Liver (tissue), 9 donors: ENCODE measurements around the gene USP6NL. TPM values are rescaled to one million over a fixed set of nuclear protein-coding genes. Genes with fewer than 3 reads are reported as not detected.
A peak's percentile ranks its signal among the peaks of the same experiment; 100 is the strongest.

Experiments
- DNase-seq: peaks from one replicate; pipeline ENCODE4 v3.0.0-alpha.2; 2017; ENCODE audit warnings: low spot score
- H3K27ac ChIP-seq, 2 donors: one replicate each; pipeline ENCODE4 v1.7.0; 2013; ENCODE audit warnings: inconsistent platforms in 2 of 2, low read length in 2 of 2, control low read depth in 1 of 2, low read depth in 1 of 2, mild to moderate bottlenecking in 1 of 2
- H3K27me3 ChIP-seq, 4 donors: one replicate each; pipeline versions ENCODE4 v1.6.1 to v1.7.0; 2013; ENCODE audit warnings: low read length in 3 of 4, inconsistent platforms in 1 of 4, mild to moderate bottlenecking in 1 of 4, moderate library complexity in 1 of 4; ENCODE audit not compliant: control insufficient read depth in 4 of 4, insufficient read depth in 4 of 4
- H3K36me3 ChIP-seq, 4 donors: one replicate each; pipeline versions ENCODE4 v1.6.1 to v1.7.0; 2013; ENCODE audit warnings: low read length in 3 of 4, mild to moderate bottlenecking in 3 of 4, low read depth in 1 of 4, moderate library complexity in 1 of 4; ENCODE audit not compliant: control insufficient read depth in 4 of 4, insufficient read depth in 3 of 4
- H3K4me1 ChIP-seq, 4 donors: one replicate each; pipeline versions ENCODE4 v1.6.1 to v1.7.0; 2013; ENCODE audit warnings: low read length in 3 of 4, mild to moderate bottlenecking in 3 of 4, moderate library complexity in 1 of 4; ENCODE audit not compliant: control insufficient read depth in 4 of 4, insufficient read depth in 4 of 4
- H3K4me3 ChIP-seq, 3 donors: one replicate each; pipeline versions ENCODE4 v1.6.1 to v1.7.0; 2013; ENCODE audit warnings: low read length in 3 of 3, control low read depth in 1 of 3, low read depth in 1 of 3, mild to moderate bottlenecking in 1 of 3
- H3K9ac ChIP-seq, 2 donors: one replicate each; pipeline ENCODE4 v1.7.0; 2013; ENCODE audit warnings: low read length in 2 of 2, mild to moderate bottlenecking in 2 of 2, moderate library complexity in 2 of 2, control low read depth in 1 of 2, low read depth in 1 of 2
- H3K9me3 ChIP-seq, 4 donors: one replicate each; pipeline versions ENCODE4 v1.6.1 to v1.7.0; 2013; ENCODE audit warnings: low read length in 3 of 4; ENCODE audit not compliant: control insufficient read depth in 4 of 4
- EGR1 ChIP-seq, 2 donors: IDR thresholded peaks; 2 replicates each; pipeline ENCODE4 v1.6.1; 2016 to 2018; ENCODE audit warnings: antibody characterized with exemption in 2 of 2, low read depth in 2 of 2
- FOXA1 ChIP-seq: IDR thresholded peaks from 2 replicates; pipeline ENCODE4 v1.6.1; 2016; ENCODE audit warnings: antibody characterized with exemption
- FOXA2 ChIP-seq: IDR thresholded peaks from 2 replicates; pipeline ENCODE4 v1.6.1; 2016; ENCODE audit warnings: antibody characterized with exemption
- GABPA ChIP-seq, 2 donors: IDR thresholded peaks in 1 of 2; conservative IDR thresholded peaks in 1 of 2; 2 replicates each; pipeline ENCODE4 v1.6.1; 2016; ENCODE audit warnings: antibody characterized with exemption in 2 of 2, mild to moderate bottlenecking in 1 of 2, moderate library complexity in 1 of 2
- HNF4A ChIP-seq, 2 donors: conservative IDR thresholded peaks; 2 replicates each; pipeline ENCODE4 v1.6.1; 2016; ENCODE audit warnings: antibody characterized with exemption in 2 of 2, mild to moderate bottlenecking in 2 of 2
- HNF4G ChIP-seq: IDR thresholded peaks from 2 replicates; pipeline ENCODE4 v1.6.1; 2016; ENCODE audit warnings: antibody characterized with exemption
- JUND ChIP-seq, 2 donors: IDR thresholded peaks; 2 replicates each; pipeline ENCODE4 v1.6.1; 2016; ENCODE audit warnings: antibody characterized with exemption in 2 of 2
- NR2F2 ChIP-seq: IDR thresholded peaks from 2 replicates; pipeline ENCODE4 v1.6.1; 2016; ENCODE audit warnings: antibody characterized with exemption
- RAD21 ChIP-seq, 2 donors: IDR thresholded peaks; 2 replicates each; pipeline ENCODE4 v1.6.1; 2016; ENCODE audit warnings: antibody characterized with exemption in 2 of 2, mild to moderate bottlenecking in 2 of 2
- RXRA ChIP-seq, 2 donors: IDR thresholded peaks; 2 replicates each; pipeline ENCODE4 v1.6.1; 2017 to 2018; ENCODE audit warnings: antibody characterized with exemption in 2 of 2, mild to moderate bottlenecking in 1 of 2
- TAF1 ChIP-seq: conservative IDR thresholded peaks from 2 replicates; pipeline ENCODE4 v1.6.1; 2016; ENCODE audit warnings: antibody characterized with exemption, mild to moderate bottlenecking
- YY1 ChIP-seq: IDR thresholded peaks from 2 replicates; pipeline ENCODE4 v1.6.1; 2016; ENCODE audit warnings: antibody characterized with exemption, mild to moderate bottlenecking
- WGBS: extraction: QIAGEN DNeasy Blood & Tissue Kit; methylation state at CpG from one replicate; pipeline ENCODE4 v1.1.7; 2013; 5-methylcytosine and 5-hydroxymethylcytosine counted together
- polyA plus RNA-seq, 2 donors: library from polyadenylated mRNA; stranded (reverse) in 1 of 2; unstranded in 1 of 2; fragments of 200-250 nt in 1 of 2; fragments of >200 nt in 1 of 2; fragmentation: Nextera tagmentation in 1 of 2; extraction: Ambion mirVana in 1 of 2; gene quantifications; one replicate each; pipeline versions ENCODE4 v1.2.1 to v1.2.3, GENCODE V29; 2013 to 2015
- total RNA-seq, 2 donors: library from RNA; depleted of rRNA; stranded (reverse); fragments of >200 nt; gene quantifications; one replicate each; pipeline ENCODE4 v1.2.3, GENCODE V29; 2014
- TF ChIP-seq, protein P1 (sequence below): IDR thresholded peaks from 2 replicates; pipeline ENCODE4 v1.6.1; 2016; ENCODE audit warnings: antibody characterized with exemption, mild to moderate bottlenecking
- TF ChIP-seq, protein P2 (sequence below): IDR thresholded peaks from 2 replicates; pipeline ENCODE4 v1.6.1; 2016; ENCODE audit warnings: antibody characterized with exemption
- TF ChIP-seq, protein P3 (sequence below): fragments of 150-350 bp; IDR thresholded peaks from 2 replicates; pipeline ENCODE4 v1.5.1; 2017; ENCODE audit warnings: improper control_type of control experiment, low read depth, low read length; ENCODE audit not compliant: missing input control
- TF ChIP-seq, protein P4 (sequence below): IDR thresholded peaks from 2 replicates; pipeline ENCODE4 v1.6.1; 2016; ENCODE audit warnings: antibody characterized with exemption
- TF ChIP-seq, protein P5 (sequence below): IDR thresholded peaks from 2 replicates; pipeline ENCODE4 v1.6.1; 2016; ENCODE audit warnings: antibody characterized with exemption
- donor health status: healthy.
- donor health status: healthy.
- donor health status: healthy.
- donor health status: healthy.
- donor health status: healthy.

Gene USP6NL
- total and polyA plus RNA-seq, 4 donors = 3.8 to 15.0 (median 10.2) TPM

DNA sequence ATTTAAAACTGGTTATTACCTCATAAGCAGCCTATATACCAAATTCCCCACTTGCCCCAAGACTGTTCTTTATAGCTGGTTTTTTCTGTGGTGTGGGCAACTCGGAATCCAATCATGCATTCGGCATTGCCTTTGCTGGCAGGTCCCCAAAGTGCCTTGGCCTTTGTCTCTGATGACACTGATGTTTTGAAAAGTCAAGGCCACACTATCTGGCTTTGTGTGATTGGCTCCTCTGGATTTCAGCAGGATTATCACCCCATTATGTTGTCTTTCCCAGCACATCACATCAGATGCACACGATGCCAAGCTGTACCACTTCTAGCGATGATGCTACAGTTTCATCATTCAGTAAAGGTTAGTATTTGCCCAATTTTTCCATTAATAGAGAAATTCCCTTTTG is 97.7 kb downstream of the USP6NL start (continued):
- TF ChIP-seq FOXA2 (no peak), GABPA (IDR thresholded peaks at IDR 0.05 in 1 of 2, conservative IDR thresholded peaks at IDR 0.05 in 1 of 2) (no peak), RXRA (IDR thresholded peaks at IDR 0.05) (peak; percentile 20 to 52)

DNA sequence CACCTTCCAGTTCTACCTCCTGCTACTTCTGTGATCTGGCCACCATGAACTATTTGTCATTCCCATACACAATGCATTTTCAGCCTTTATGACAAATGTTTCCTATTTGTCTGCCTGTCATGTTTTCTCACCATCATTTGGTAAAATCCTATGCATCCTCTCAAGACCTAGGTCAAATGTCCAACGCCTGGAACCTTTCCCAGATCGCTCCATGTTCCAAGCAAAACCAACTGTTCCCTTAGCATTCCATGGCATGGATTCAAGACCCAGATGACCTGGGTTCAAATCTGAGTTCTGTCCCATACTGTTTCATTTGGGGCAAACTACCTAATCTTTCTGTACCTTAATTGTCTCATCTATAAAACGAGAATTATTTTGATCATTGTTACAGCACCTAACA is 98.9 kb downstream of the USP6NL start:
- Histone ChIP-seq H3K9ac (no peak overlapping the region), H3K9me3 (no peaks in the 10 kb centered on the region), H3K4me3 (no peak overlapping the region), H3K27ac (no peak overlapping the region), H3K36me3 (peaks cover 0 to 7% (median 5%) of the 10 kb centered on the region in 4 donors), H3K27me3 (no peaks in the 10 kb centered on the region), H3K4me1 (peaks cover 2 to 25% (median 15%) of the 10 kb centered on the region in 4 donors)
- DNase-seq = no peak
- TF ChIP-seq FOXA2 (no peak), TAF1 (no peak), HNF4A (conservative IDR thresholded peaks at IDR 0.05) (no peak), EGR1 (IDR thresholded peaks at IDR 0.05; ENCODE audit: low read depth in 2 of 2) (no peak), RXRA (IDR thresholded peaks at IDR 0.05) (no peak), NR2F2 (no peak)
- TF ChIP-seq, protein P1, sequence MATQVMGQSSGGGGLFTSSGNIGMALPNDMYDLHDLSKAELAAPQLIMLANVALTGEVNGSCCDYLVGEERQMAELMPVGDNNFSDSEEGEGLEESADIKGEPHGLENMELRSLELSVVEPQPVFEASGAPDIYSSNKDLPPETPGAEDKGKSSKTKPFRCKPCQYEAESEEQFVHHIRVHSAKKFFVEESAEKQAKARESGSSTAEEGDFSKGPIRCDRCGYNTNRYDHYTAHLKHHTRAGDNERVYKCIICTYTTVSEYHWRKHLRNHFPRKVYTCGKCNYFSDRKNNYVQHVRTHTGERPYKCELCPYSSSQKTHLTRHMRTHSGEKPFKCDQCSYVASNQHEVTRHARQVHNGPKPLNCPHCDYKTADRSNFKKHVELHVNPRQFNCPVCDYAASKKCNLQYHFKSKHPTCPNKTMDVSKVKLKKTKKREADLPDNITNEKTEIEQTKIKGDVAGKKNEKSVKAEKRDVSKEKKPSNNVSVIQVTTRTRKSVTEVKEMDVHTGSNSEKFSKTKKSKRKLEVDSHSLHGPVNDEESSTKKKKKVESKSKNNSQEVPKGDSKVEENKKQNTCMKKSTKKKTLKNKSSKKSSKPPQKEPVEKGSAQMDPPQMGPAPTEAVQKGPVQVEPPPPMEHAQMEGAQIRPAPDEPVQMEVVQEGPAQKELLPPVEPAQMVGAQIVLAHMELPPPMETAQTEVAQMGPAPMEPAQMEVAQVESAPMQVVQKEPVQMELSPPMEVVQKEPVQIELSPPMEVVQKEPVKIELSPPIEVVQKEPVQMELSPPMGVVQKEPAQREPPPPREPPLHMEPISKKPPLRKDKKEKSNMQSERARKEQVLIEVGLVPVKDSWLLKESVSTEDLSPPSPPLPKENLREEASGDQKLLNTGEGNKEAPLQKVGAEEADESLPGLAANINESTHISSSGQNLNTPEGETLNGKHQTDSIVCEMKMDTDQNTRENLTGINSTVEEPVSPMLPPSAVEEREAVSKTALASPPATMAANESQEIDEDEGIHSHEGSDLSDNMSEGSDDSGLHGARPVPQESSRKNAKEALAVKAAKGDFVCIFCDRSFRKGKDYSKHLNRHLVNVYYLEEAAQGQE = no peak
- TF ChIP-seq, protein P2, sequence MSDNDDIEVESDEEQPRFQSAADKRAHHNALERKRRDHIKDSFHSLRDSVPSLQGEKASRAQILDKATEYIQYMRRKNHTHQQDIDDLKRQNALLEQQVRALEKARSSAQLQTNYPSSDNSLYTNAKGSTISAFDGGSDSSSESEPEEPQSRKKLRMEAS = no peak
- WGBS = 63% methylated on average over 3 of the region's 3 CpGs

DNA sequence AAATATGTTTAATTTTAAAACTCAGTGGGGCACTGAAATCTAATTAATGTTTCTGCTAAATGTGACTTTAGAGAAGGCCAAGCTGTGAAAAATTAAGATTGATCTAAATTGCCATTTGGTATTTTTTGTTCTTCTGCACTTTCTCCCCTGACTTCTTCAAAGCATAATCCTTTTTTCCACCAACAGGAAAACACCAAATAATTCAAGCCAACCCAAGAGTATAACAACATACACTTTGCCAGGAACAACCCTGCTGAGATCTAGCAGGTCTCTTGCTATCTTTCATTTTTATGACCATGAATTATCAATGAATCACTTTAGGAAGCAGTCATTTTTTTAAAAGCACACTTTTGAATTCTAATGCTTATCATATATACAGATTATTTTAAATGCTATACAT is 100.1 kb downstream of the USP6NL start:
- Histone ChIP-seq H3K9ac (no peak overlapping the region), H3K36me3 (peaks cover 0 to 7% (median 5%) of the 10 kb centered on the region in 4 donors), H3K27me3 (no peaks in the 10 kb centered on the region), H3K9me3 (no peaks in the 10 kb centered on the region), H3K27ac (no peak overlapping the region), H3K4me1 (peaks cover 2 to 16% (median 7%) of the 10 kb centered on the region in 4 donors), H3K4me3 (no peak overlapping the region)
- DNase-seq = no peak
- TF ChIP-seq FOXA2 = no peak
- TF ChIP-seq, protein P3, sequence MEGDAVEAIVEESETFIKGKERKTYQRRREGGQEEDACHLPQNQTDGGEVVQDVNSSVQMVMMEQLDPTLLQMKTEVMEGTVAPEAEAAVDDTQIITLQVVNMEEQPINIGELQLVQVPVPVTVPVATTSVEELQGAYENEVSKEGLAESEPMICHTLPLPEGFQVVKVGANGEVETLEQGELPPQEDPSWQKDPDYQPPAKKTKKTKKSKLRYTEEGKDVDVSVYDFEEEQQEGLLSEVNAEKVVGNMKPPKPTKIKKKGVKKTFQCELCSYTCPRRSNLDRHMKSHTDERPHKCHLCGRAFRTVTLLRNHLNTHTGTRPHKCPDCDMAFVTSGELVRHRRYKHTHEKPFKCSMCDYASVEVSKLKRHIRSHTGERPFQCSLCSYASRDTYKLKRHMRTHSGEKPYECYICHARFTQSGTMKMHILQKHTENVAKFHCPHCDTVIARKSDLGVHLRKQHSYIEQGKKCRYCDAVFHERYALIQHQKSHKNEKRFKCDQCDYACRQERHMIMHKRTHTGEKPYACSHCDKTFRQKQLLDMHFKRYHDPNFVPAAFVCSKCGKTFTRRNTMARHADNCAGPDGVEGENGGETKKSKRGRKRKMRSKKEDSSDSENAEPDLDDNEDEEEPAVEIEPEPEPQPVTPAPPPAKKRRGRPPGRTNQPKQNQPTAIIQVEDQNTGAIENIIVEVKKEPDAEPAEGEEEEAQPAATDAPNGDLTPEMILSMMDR = no peak
- TF ChIP-seq RXRA (IDR thresholded peaks at IDR 0.05) = no peak
- TF ChIP-seq YY1 = no peak
- no peak for TF ChIP-seq TAF1
- TF ChIP-seq, protein P2 = no peak
- no peak for TF ChIP-seq GABPA (IDR thresholded peaks at IDR 0.05 in 1 of 2, conservative IDR thresholded peaks at IDR 0.05 in 1 of 2)
- TF ChIP-seq, protein P4, sequence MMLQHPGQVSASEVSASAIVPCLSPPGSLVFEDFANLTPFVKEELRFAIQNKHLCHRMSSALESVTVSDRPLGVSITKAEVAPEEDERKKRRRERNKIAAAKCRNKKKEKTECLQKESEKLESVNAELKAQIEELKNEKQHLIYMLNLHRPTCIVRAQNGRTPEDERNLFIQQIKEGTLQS = no peak
- no peak for TF ChIP-seq EGR1 (IDR thresholded peaks at IDR 0.05; ENCODE audit: low read depth in 2 of 2)
- TF ChIP-seq FOXA1 = no peak
- TF ChIP-seq JUND (IDR thresholded peaks at IDR 0.05) = no peak
- TF ChIP-seq HNF4A (conservative IDR thresholded peaks at IDR 0.05) = no peak
- no peak for TF ChIP-seq RAD21 (IDR thresholded peaks at IDR 0.05)
- no peak for TF ChIP-seq HNF4G
- TF ChIP-seq NR2F2 = no peak
- TF ChIP-seq, protein P5, sequence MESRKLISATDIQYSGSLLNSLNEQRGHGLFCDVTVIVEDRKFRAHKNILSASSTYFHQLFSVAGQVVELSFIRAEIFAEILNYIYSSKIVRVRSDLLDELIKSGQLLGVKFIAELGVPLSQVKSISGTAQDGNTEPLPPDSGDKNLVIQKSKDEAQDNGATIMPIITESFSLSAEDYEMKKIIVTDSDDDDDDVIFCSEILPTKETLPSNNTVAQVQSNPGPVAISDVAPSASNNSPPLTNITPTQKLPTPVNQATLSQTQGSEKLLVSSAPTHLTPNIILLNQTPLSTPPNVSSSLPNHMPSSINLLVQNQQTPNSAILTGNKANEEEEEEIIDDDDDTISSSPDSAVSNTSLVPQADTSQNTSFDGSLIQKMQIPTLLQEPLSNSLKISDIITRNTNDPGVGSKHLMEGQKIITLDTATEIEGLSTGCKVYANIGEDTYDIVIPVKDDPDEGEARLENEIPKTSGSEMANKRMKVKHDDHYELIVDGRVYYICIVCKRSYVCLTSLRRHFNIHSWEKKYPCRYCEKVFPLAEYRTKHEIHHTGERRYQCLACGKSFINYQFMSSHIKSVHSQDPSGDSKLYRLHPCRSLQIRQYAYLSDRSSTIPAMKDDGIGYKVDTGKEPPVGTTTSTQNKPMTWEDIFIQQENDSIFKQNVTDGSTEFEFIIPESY = no peak
